Nucleus accumbens (tissue), 56 donors: ENCODE data around the gene DAPP1.

Experiments
- DNase-seq, 56 donors: peaks; one replicate each; lab custom pipeline; 2025; lab: John Stamatoyannopoulos, UW

Gene DAPP1

GRCh38 chr4:99852199-99852749, 35.6 kb downstream of the DAPP1 start:
- no peak for DNase-seq

- DNase-seq: no peak
These were observed 36.6 kb downstream of the DAPP1 start for GRCh38 chr4:99853190-99853589.

GRCh38 chr4:99853999-99854398, 37.4 kb downstream of the DAPP1 start:
- DNase-seq: no peak

GRCh38 chr4:99855678-99856077, 39.1 kb downstream of the DAPP1 start:
- peak in 1 of 56 donors; percentile 4 for DNase-seq

GRCh38 chr4:99856166-99856565, 39.5 kb downstream of the DAPP1 start:
- no peak for DNase-seq

- DNase-seq: no peak
These were observed 40.7 kb downstream of the DAPP1 start for GRCh38 chr4:99857307-99857706.

GRCh38 chr4:99859618-99860017, 43.0 kb downstream of the DAPP1 start:
- DNase-seq: no peak

GRCh38 chr4:99860521-99860920, 43.9 kb downstream of the DAPP1 start:
- DNase-seq: no peak

- DNase-seq: no peak
These were observed 44.7 kb downstream of the DAPP1 start for GRCh38 chr4:99861120-99861905.

- no peak for DNase-seq
These were observed 47.2 kb downstream of the DAPP1 start for GRCh38 chr4:99863804-99864203.

GRCh38 chr4:99868126-99868596, 51.5 kb downstream of the DAPP1 start:
- DNase-seq: no peak

- DNase-seq: no peak
These were observed 55.9 kb downstream of the DAPP1 start for GRCh38 chr4:99872570-99872969.

GRCh38 chr4:99875071-99875470, 58.4 kb downstream of the DAPP1 start:
- no peak for DNase-seq

- DNase-seq: no peak
These were observed 60.3 kb downstream of the DAPP1 start for GRCh38 chr4:99876946-99877345.

- DNase-seq: no peak
These were observed 62.0 kb downstream of the DAPP1 start for GRCh38 chr4:99878604-99879003.

GRCh38 chr4:99879458-99879857, 62.8 kb downstream of the DAPP1 start:
- no peak for DNase-seq

- no peak for DNase-seq
These were observed 68.5 kb downstream of the DAPP1 start for GRCh38 chr4:99885063-99885664.

- DNase-seq: no peak
These were observed 69.1 kb downstream of the DAPP1 start for GRCh38 chr4:99885687-99886086.

GRCh38 chr4:99886146-99886545, 69.5 kb downstream of the DAPP1 start:
- no peak for DNase-seq

GRCh38 chr4:99887837-99888236, 71.2 kb downstream of the DAPP1 start:
- DNase-seq: no peak

- no peak for DNase-seq
These were observed 74.7 kb downstream of the DAPP1 start for GRCh38 chr4:99891351-99891750.

- no peak for DNase-seq
These were observed 76.4 kb downstream of the DAPP1 start for GRCh38 chr4:99893029-99893428.
